Esophagus muscularis mucosa (tissue), 4 donors: Measurements from ENCODE around the gene HAX1.

Source experiments
- CTCF ChIP-seq, 3 experiments: fragments of 200-600 bp in 2 of 3; fragments of 450-650 bp in 1 of 3; sonication (generic) in 2 of 3; IDR thresholded peaks; one replicate each; pipeline ENCODE4 v1.5.1; 2017 to 2019; ENCODE audit warnings: antibody characterized with exemption in 3 of 3, mild to moderate bottlenecking in 2 of 3, moderate library complexity in 1 of 3
- EP300 ChIP-seq: sonication (generic); formaldehyde crosslinking; IDR thresholded peaks from one replicate; pipeline ENCODE4 v1.6.1; 2017; ENCODE audit warnings: antibody characterized with exemption
- POLR2A ChIP-seq: fragments of 450-650 bp; IDR thresholded peaks from one replicate; pipeline ENCODE4 v1.6.1; 2017; ENCODE audit warnings: antibody characterized with exemption, moderate library complexity, mild to moderate bottlenecking, low read depth
- POLR2AphosphoS5 ChIP-seq, 2 donors: sonication (generic); formaldehyde crosslinking; IDR thresholded peaks; one replicate each; pipeline ENCODE4 v1.6.1; 2017; ENCODE audit warnings: antibody characterized with exemption in 2 of 2

GRCh38 chr1:154301582-154301981 lies 29.2 kb downstream of the HAX1 start:
- TF ChIP-seq CTCF (IDR thresholded peaks at IDR 0.05) (no peak), POLR2A (no peak), EP300 (no peak), POLR2AphosphoS5 (IDR thresholded peaks at IDR 0.05) (no peak)
